Stimulated activated effector memory CD8-positive, alpha-beta T cell treated with anti-CD3 and anti-CD28 coated beads, Interleukin-12 subunit alpha, Interleukin-12 subunit beta, amount 100 ng/mL, for 72 hours (primary cell): ENCODE measurements around the gene TASOR2.

ENCODE experiments used
- ATAC-seq: fragments of 150-1000 bp; cut with Tn5 transposase; 2 replicates; pipeline ENCODE4 v1.10.0; 2021
- DNase-seq, 2 donors: peaks; one replicate each; pipeline ENCODE4 v3.0.0; 2021 to 2022; ENCODE audit warnings: low spot score in 2 of 2
- H3K27ac Mint-ChIP-seq: one replicate; pipeline ENCODE4 v1.8.0; 2022; ENCODE audit warnings: mild to moderate bottlenecking, mixed read lengths
- H3K36me3 Mint-ChIP-seq: one replicate; pipeline ENCODE4 v1.8.0; 2022; ENCODE audit warnings: mild to moderate bottlenecking, mixed read lengths
- H3K4me1 Mint-ChIP-seq: one replicate; pipeline ENCODE4 v1.8.0; 2022; ENCODE audit warnings: mixed read lengths
- H3K4me3 Mint-ChIP-seq: one replicate; pipeline ENCODE4 v1.8.0; 2022; ENCODE audit warnings: mild to moderate bottlenecking, mixed read lengths
- H3K9me3 Mint-ChIP-seq: one replicate; pipeline ENCODE4 v1.8.0; 2022; ENCODE audit warnings: mixed read lengths

TASOR2 gene

GRCh38 chr10:5685764-5686240, 1.2 kb downstream of the TASOR2 start:
- H3K4me3 Mint-ChIP-seq, result peak overlapping the region; percentile 93

GRCh38 chr10:5688587-5688986, 3.9 kb downstream of the TASOR2 start:
- Mint-ChIP-seq H3K9me3 (no peaks in the 10 kb centered on the region), H3K4me3 (no peak overlapping the region), H3K36me3 (peaks cover 34% of the 10 kb centered on the region), H3K27ac (peak overlapping the region; percentile 6), H3K4me1 (peaks cover 50% of the 10 kb centered on the region)
- no peak for DNase-seq
- ATAC-seq, result no peak

More at GRCh38 chr10:5685764-5686240, 1.2 kb downstream of the TASOR2 start:
- Mint-ChIP-seq H3K36me3 (peaks cover 34% of the 10 kb centered on the region), H3K27ac (peak overlapping the region; percentile 97), H3K9me3 (no peaks in the 10 kb centered on the region), H3K4me1 (peaks cover 50% of the 10 kb centered on the region)
- ATAC-seq (no peak), DNase-seq (no peak)

- no peaks in the 10 kb centered on the region for H3K9me3 Mint-ChIP-seq
- DNase-seq, result no peak
- ATAC-seq, result no peak
- H3K4me1 Mint-ChIP-seq, result peaks cover 44% of the 10 kb centered on the region
- peak overlapping the region; percentile 75 for H3K4me3 Mint-ChIP-seq
- no peak overlapping the region for H3K27ac Mint-ChIP-seq
- H3K36me3 Mint-ChIP-seq, result peaks cover 13% of the 10 kb centered on the region
These were observed 7.1 kb downstream of the TASOR2 start for GRCh38 chr10:5691786-5692185.

- DNase-seq (peak; percentile 55 to 78), ATAC-seq (peak; percentile 93)
- peak overlapping the region; percentile 81 for H3K27ac Mint-ChIP-seq
- no peaks in the 10 kb centered on the region for H3K9me3 Mint-ChIP-seq
- peaks cover 47% of the 10 kb centered on the region for H3K4me1 Mint-ChIP-seq
- H3K4me3 Mint-ChIP-seq, result peak overlapping the region; percentile 75
- peaks cover 13% of the 10 kb centered on the region for H3K36me3 Mint-ChIP-seq
These were observed 8.1 kb downstream of the TASOR2 start for GRCh38 chr10:5692461-5693358.

- H3K4me1 Mint-ChIP-seq, result peaks cover 38% of the 10 kb centered on the region
- ATAC-seq, result no peak
- H3K27ac Mint-ChIP-seq, result no peak overlapping the region
These were observed 9.9 kb downstream of the TASOR2 start for GRCh38 chr10:5694573-5694972.

GRCh38 chr10:5697342-5697741, 12.7 kb downstream of the TASOR2 start:
- no peak for ATAC-seq

More at GRCh38 chr10:5694573-5694972, 9.9 kb downstream of the TASOR2 start:
- Mint-ChIP-seq H3K36me3 (peaks cover 8% of the 10 kb centered on the region), H3K4me3 (no peak overlapping the region), H3K9me3 (no peaks in the 10 kb centered on the region)
- no peak for DNase-seq

GRCh38 chr10:5698062-5698461, 13.4 kb downstream of the TASOR2 start:
- DNase-seq (no peak), ATAC-seq (no peak)
- H3K4me1 Mint-ChIP-seq, result peaks cover 25% of the 10 kb centered on the region
- no peak overlapping the region for H3K27ac Mint-ChIP-seq
- H3K36me3 Mint-ChIP-seq, result no peaks in the 10 kb centered on the region
- H3K9me3 Mint-ChIP-seq, result no peaks in the 10 kb centered on the region
- no peak overlapping the region for H3K4me3 Mint-ChIP-seq

More at GRCh38 chr10:5697342-5697741, 12.7 kb downstream of the TASOR2 start:
- Mint-ChIP-seq H3K27ac (no peak overlapping the region), H3K4me3 (no peak overlapping the region), H3K4me1 (peaks cover 30% of the 10 kb centered on the region), H3K36me3 (no peaks in the 10 kb centered on the region), H3K9me3 (no peaks in the 10 kb centered on the region)
- DNase-seq, result no peak

- Mint-ChIP-seq H3K4me3 (peak overlapping the region; percentile 16), H3K27ac (peak overlapping the region; percentile 9)
These were observed 23.7 kb downstream of the TASOR2 start for GRCh38 chr10:5708356-5708755.

GRCh38 chr10:5709865-5710264, 25.2 kb downstream of the TASOR2 start:
- ATAC-seq (no peak), DNase-seq (no peak)
- H3K4me1 Mint-ChIP-seq, result peaks cover 56% of the 10 kb centered on the region
- H3K4me3 Mint-ChIP-seq, result no peak overlapping the region
- no peaks in the 10 kb centered on the region for H3K36me3 Mint-ChIP-seq
- H3K9me3 Mint-ChIP-seq, result no peaks in the 10 kb centered on the region
- no peak overlapping the region for H3K27ac Mint-ChIP-seq

More at GRCh38 chr10:5708356-5708755, 23.7 kb downstream of the TASOR2 start:
- H3K36me3 Mint-ChIP-seq, result no peaks in the 10 kb centered on the region
- peaks cover 57% of the 10 kb centered on the region for H3K4me1 Mint-ChIP-seq
- DNase-seq, result no peak
- no peaks in the 10 kb centered on the region for H3K9me3 Mint-ChIP-seq
- no peak for ATAC-seq

GRCh38 chr10:5710859-5711258, 26.2 kb downstream of the TASOR2 start:
- Mint-ChIP-seq H3K36me3 (no peaks in the 10 kb centered on the region), H3K4me1 (peaks cover 53% of the 10 kb centered on the region), H3K9me3 (no peaks in the 10 kb centered on the region), H3K4me3 (peak overlapping the region; percentile 53), H3K27ac (peak overlapping the region; percentile 15)
- DNase-seq (no peak), ATAC-seq (no peak)

GRCh38 chr10:5711642-5712041, 27.0 kb downstream of the TASOR2 start:
- H3K4me3 Mint-ChIP-seq, result peak overlapping the region; percentile 53
- no peaks in the 10 kb centered on the region for H3K9me3 Mint-ChIP-seq
- DNase-seq (no peak), ATAC-seq (no peak)
- peak overlapping the region; percentile 15 for H3K27ac Mint-ChIP-seq
- peaks cover 53% of the 10 kb centered on the region for H3K4me1 Mint-ChIP-seq
- H3K36me3 Mint-ChIP-seq, result no peaks in the 10 kb centered on the region

- ATAC-seq, result no peak
- H3K4me1 Mint-ChIP-seq, result peaks cover 12% of the 10 kb centered on the region
- no peaks in the 10 kb centered on the region for H3K9me3 Mint-ChIP-seq
These were observed 34.9 kb downstream of the TASOR2 start for GRCh38 chr10:5719546-5719945.

GRCh38 chr10:5720182-5720581, 35.5 kb downstream of the TASOR2 start:
- H3K27ac Mint-ChIP-seq, result no peak overlapping the region
- peaks cover 6% of the 10 kb centered on the region for H3K4me1 Mint-ChIP-seq
- DNase-seq (no peak), ATAC-seq (no peak)
- H3K4me3 Mint-ChIP-seq, result no peak overlapping the region
- no peaks in the 10 kb centered on the region for H3K9me3 Mint-ChIP-seq
- peaks cover 36% of the 10 kb centered on the region for H3K36me3 Mint-ChIP-seq

More at GRCh38 chr10:5719546-5719945, 34.9 kb downstream of the TASOR2 start:
- no peak for DNase-seq
- H3K27ac Mint-ChIP-seq, result no peak overlapping the region
- H3K36me3 Mint-ChIP-seq, result peaks cover 31% of the 10 kb centered on the region
- no peak overlapping the region for H3K4me3 Mint-ChIP-seq

GRCh38 chr10:5723692-5724091, 39.1 kb downstream of the TASOR2 start:
- no peak overlapping the region for H3K4me3 Mint-ChIP-seq
- H3K4me1 Mint-ChIP-seq, result no peaks in the 10 kb centered on the region
- ATAC-seq (no peak), DNase-seq (no peak)
- no peaks in the 10 kb centered on the region for H3K9me3 Mint-ChIP-seq
- H3K27ac Mint-ChIP-seq, result no peak overlapping the region
- peaks cover 69% of the 10 kb centered on the region for H3K36me3 Mint-ChIP-seq

- H3K27ac Mint-ChIP-seq, result peak overlapping the region; percentile 52
- H3K4me1 Mint-ChIP-seq, result peaks cover 24% of the 10 kb centered on the region
- no peak overlapping the region for H3K4me3 Mint-ChIP-seq
- DNase-seq (no peak), ATAC-seq (no peak)
- no peaks in the 10 kb centered on the region for H3K9me3 Mint-ChIP-seq
- peaks cover 99% of the 10 kb centered on the region for H3K36me3 Mint-ChIP-seq
These were observed 46.1 kb downstream of the TASOR2 start for GRCh38 chr10:5730766-5731165.

GRCh38 chr10:5731559-5731958, 46.9 kb downstream of the TASOR2 start:
- Mint-ChIP-seq H3K36me3 (peaks cover 100% of the 10 kb centered on the region), H3K4me1 (peaks cover 24% of the 10 kb centered on the region), H3K9me3 (no peaks in the 10 kb centered on the region), H3K27ac (peak overlapping the region; percentile 52), H3K4me3 (no peak overlapping the region)
- DNase-seq, result no peak
- ATAC-seq, result peak; percentile 67
